Trophoblast cell (in vitro differentiated cells and primary cell): Measurements from ENCODE around the gene SMIM32.

Source experiments
- DNase-seq, 2 donors: peaks; one replicate each; pipeline ENCODE4 v3.0.0-alpha.2; 2016
- H2AFZ ChIP-seq: 2 replicates; pipeline ENCODE4 v1.6.1; 2013; ENCODE audit warnings: low read length, moderate library complexity, mild to moderate bottlenecking; ENCODE audit not compliant: insufficient read depth, poor library complexity
- H2AK5ac ChIP-seq: 2 replicates; pipeline ENCODE4 v1.6.1; 2013; ENCODE audit warnings: mild to moderate bottlenecking, low read length
- H2BK120ac ChIP-seq: 2 replicates; pipeline ENCODE4 v1.6.1; 2013; ENCODE audit warnings: low read length, mild to moderate bottlenecking, moderate library complexity; ENCODE audit not compliant: insufficient read depth, poor library complexity
- H2BK12ac ChIP-seq: 2 replicates; pipeline ENCODE4 v1.6.1; 2013; ENCODE audit warnings: mild to moderate bottlenecking, low read length, moderate library complexity
- H2BK5ac ChIP-seq: 2 replicates; pipeline ENCODE4 v1.6.1; 2013; ENCODE audit warnings: low read length, low read depth, moderate library complexity, mild to moderate bottlenecking; ENCODE audit not compliant: poor library complexity
- H3K14ac ChIP-seq: 2 replicates; pipeline ENCODE4 v1.6.1; 2013; ENCODE audit warnings: mild to moderate bottlenecking, low read length
- H3K18ac ChIP-seq: 2 replicates; pipeline ENCODE4 v1.6.1; 2013; ENCODE audit warnings: mild to moderate bottlenecking, low read length
- H3K23ac ChIP-seq: 2 replicates; pipeline ENCODE4 v1.6.1; 2013; ENCODE audit warnings: low read length
- H3K27ac ChIP-seq: 2 replicates; pipeline ENCODE4 v1.5.1; 2013; ENCODE audit warnings: low read depth, mild to moderate bottlenecking, inconsistent platforms, low read length, moderate library complexity
- H3K27me3 ChIP-seq: 2 replicates; pipeline ENCODE4 v1.6.1; 2013; ENCODE audit warnings: inconsistent platforms, mild to moderate bottlenecking, low read length, moderate library complexity; ENCODE audit not compliant: insufficient read depth
- H3K36me3 ChIP-seq, 2 experiments: 1 replicate in 1 of 2; 2 replicates in 1 of 2; pipeline ENCODE4 v1.6.1; 2013; ENCODE audit warnings: low read length in 2 of 2, mild to moderate bottlenecking in 2 of 2, moderate library complexity in 1 of 2; ENCODE audit not compliant: insufficient read depth in 2 of 2, control insufficient read depth in 1 of 2
- H3K4ac ChIP-seq: 2 replicates; pipeline ENCODE4 v1.6.1; 2013; ENCODE audit warnings: low read depth, mild to moderate bottlenecking, low read length, moderate library complexity
- H3K4me1 ChIP-seq, 2 experiments: 1 replicate in 1 of 2; 2 replicates in 1 of 2; pipeline ENCODE4 v1.6.1; 2013; ENCODE audit warnings: low read length in 2 of 2, mild to moderate bottlenecking in 2 of 2, moderate library complexity in 1 of 2; ENCODE audit not compliant: insufficient read depth in 2 of 2, control insufficient read depth in 1 of 2
- H3K4me2 ChIP-seq: 2 replicates; pipeline ENCODE4 v1.6.1; 2013; ENCODE audit warnings: inconsistent platforms, mild to moderate bottlenecking, low read length, moderate library complexity
- H3K4me3 ChIP-seq: 2 replicates; pipeline ENCODE4 v1.5.1; 2013; ENCODE audit warnings: mild to moderate bottlenecking, low read depth, low read length, inconsistent platforms
- H3K79me1 ChIP-seq: one replicate; pipeline ENCODE4 v1.6.1; 2013; ENCODE audit warnings: low read length
- H3K79me2 ChIP-seq: 2 replicates; pipeline ENCODE4 v1.6.1; 2013; ENCODE audit warnings: low read length, mild to moderate bottlenecking; ENCODE audit not compliant: control insufficient read depth, insufficient read depth, poor library complexity
- H3K9ac ChIP-seq: 2 replicates; pipeline ENCODE4 v1.6.1; 2013; ENCODE audit warnings: mild to moderate bottlenecking, low read length
- H3K9me3 ChIP-seq: 2 replicates; pipeline ENCODE4 v1.6.1; 2013; ENCODE audit warnings: low read depth, mild to moderate bottlenecking, control low read depth, inconsistent platforms, low read length; ENCODE audit not compliant: insufficient read depth
- H4K12ac ChIP-seq: 2 replicates; pipeline ENCODE4 v1.6.1; 2013; ENCODE audit warnings: low read depth, mild to moderate bottlenecking, low read length, moderate library complexity
- H4K8ac ChIP-seq: 2 replicates; pipeline ENCODE4 v1.6.1; 2013; ENCODE audit warnings: low read depth, mild to moderate bottlenecking, low read length, moderate library complexity
- H4K91ac ChIP-seq: one replicate; pipeline ENCODE4 v1.6.1; 2013; ENCODE audit warnings: low read depth, mild to moderate bottlenecking, low read length, moderate library complexity

Gene SMIM32

GRCh38 chr5:136141561-136141960 is 51.4 kb downstream of the SMIM32 start:
- Histone ChIP-seq H3K27me3 (no peaks in the 10 kb centered on the region), H2AFZ (no peak overlapping the region), H3K9ac (no peak overlapping the region), H3K27ac (no peak overlapping the region), H2BK120ac (no peak overlapping the region), H3K79me1 (no peaks in the 10 kb centered on the region), H2AK5ac (no peak overlapping the region), H3K36me3 (no peaks in the 10 kb centered on the region), H3K23ac (no peak overlapping the region), H3K4me3 (no peak overlapping the region), H2BK5ac (no peak overlapping the region), H3K4ac (no peak overlapping the region), H3K4me2 (no peak overlapping the region), H3K9me3 (no peaks in the 10 kb centered on the region), H2BK12ac (no peak overlapping the region), H3K14ac (no peak overlapping the region), H3K79me2 (peaks cover 10% of the 10 kb centered on the region), H4K91ac (no peak overlapping the region), H3K18ac (no peak overlapping the region), H3K4me1 (peaks cover 0 to 3% of the 10 kb centered on the region in 2 experiments), H4K8ac (no peak overlapping the region), H4K12ac (no peak overlapping the region)
- no peak for DNase-seq
